HAP-1 (cell line): ENCODE results near the gene MKX.
A peak's percentile ranks its signal among the peaks of the same experiment; 100 is the strongest.

Source experiments
- DNase-seq, 2 experiments: peaks; one replicate each; pipeline ENCODE4 v3.0.0-alpha.2; 2016 to 2020; ENCODE audit warnings: low spot score in 2 of 2
- H3K27me3 ChIP-seq: fragments of 250-450 bp; sonication (Bioruptor Pico); 2 replicates; pipeline ENCODE4 v1.5.1; 2020; ENCODE audit warnings: low read depth, mild to moderate bottlenecking, moderate library complexity
- H3K36me3 ChIP-seq: fragments of 250-450 bp; sonication (Bioruptor Pico); replicated peaks from 2 replicates; pipeline ENCODE4 v1.5.1; 2020; ENCODE audit warnings: mild to moderate bottlenecking
- H3K4me1 ChIP-seq: fragments of 250-450 bp; sonication (Bioruptor Pico); 2 replicates; pipeline ENCODE4 v1.5.1; 2020; ENCODE audit warnings: mild to moderate bottlenecking
- H3K4me3 ChIP-seq: fragments of 250-450 bp; sonication (Bioruptor Pico); 2 replicates; pipeline ENCODE4 v1.5.1; 2020; ENCODE audit warnings: mild to moderate bottlenecking, moderate library complexity
- H3K9me3 ChIP-seq: fragments of 250-450 bp; sonication (Bioruptor Pico); 2 replicates; pipeline ENCODE4 v1.5.1; 2020; ENCODE audit warnings: mild to moderate bottlenecking, moderate library complexity
- in situ Hi-C: fragments of 300-500 bp; cut with MboI; formaldehyde crosslinking; loops from 3 replicates; pipeline ENCODE4 v1.14.3; 2020; ENCODE audit warnings: low sequenced_read_pairs, inconsistent platforms, mixed read lengths

MKX gene

GRCh38 chr10:27720529-27720928 lies 25.1 kb downstream of the MKX start:
- no peak overlapping the region for H3K4me3 ChIP-seq
- in situ Hi-C loops, result no loop called here
- H3K9me3 ChIP-seq, result no peaks in the 10 kb centered on the region
- H3K27me3 ChIP-seq, result no peaks in the 10 kb centered on the region
- no peak for DNase-seq
- no peaks in the 10 kb centered on the region for H3K4me1 ChIP-seq
- H3K36me3 ChIP-seq, result no peaks in the 10 kb centered on the region

GRCh38 chr10:27719052-27719451 lies 26.6 kb downstream of the MKX start:
- peaks cover 8% of the 10 kb centered on the region for H3K4me1 ChIP-seq
- no peaks in the 10 kb centered on the region for H3K27me3 ChIP-seq
- no peaks in the 10 kb centered on the region for H3K36me3 ChIP-seq
- in situ Hi-C loops, result no loop called here
- no peak overlapping the region for H3K4me3 ChIP-seq
- no peaks in the 10 kb centered on the region for H3K9me3 ChIP-seq
- no peak for DNase-seq

GRCh38 chr10:27717861-27718260 lies 27.8 kb downstream of the MKX start:
- Histone ChIP-seq H3K36me3 (no peaks in the 10 kb centered on the region), H3K4me3 (no peak overlapping the region), H3K4me1 (peaks cover 9% of the 10 kb centered on the region), H3K27me3 (no peaks in the 10 kb centered on the region), H3K9me3 (no peaks in the 10 kb centered on the region)
- in situ Hi-C loops, result no loop called here
- no peak for DNase-seq

GRCh38 chr10:27717224-27717623 lies 28.4 kb downstream of the MKX start:
- DNase-seq, result no peak
- Histone ChIP-seq H3K9me3 (no peaks in the 10 kb centered on the region), H3K4me3 (no peak overlapping the region), H3K4me1 (peaks cover 9% of the 10 kb centered on the region), H3K27me3 (no peaks in the 10 kb centered on the region), H3K36me3 (no peaks in the 10 kb centered on the region)
- in situ Hi-C loops, result no loop called here

GRCh38 chr10:27716521-27716920 lies 29.1 kb downstream of the MKX start:
- in situ Hi-C loops, result no loop called here
- no peaks in the 10 kb centered on the region for H3K27me3 ChIP-seq

GRCh38 chr10:27715505-27715904 lies 30.1 kb downstream of the MKX start:
- H3K4me1 ChIP-seq, result peaks cover 9% of the 10 kb centered on the region
- no peaks in the 10 kb centered on the region for H3K27me3 ChIP-seq
- no peak overlapping the region for H3K4me3 ChIP-seq
- in situ Hi-C loops, result no loop called here
- H3K36me3 ChIP-seq, result no peaks in the 10 kb centered on the region
- no peak for DNase-seq
- no peaks in the 10 kb centered on the region for H3K9me3 ChIP-seq

More at GRCh38 chr10:27716521-27716920, 29.1 kb downstream of the MKX start:
- Histone ChIP-seq H3K4me1 (peaks cover 9% of the 10 kb centered on the region), H3K36me3 (no peaks in the 10 kb centered on the region), H3K9me3 (no peaks in the 10 kb centered on the region), H3K4me3 (no peak overlapping the region)
- DNase-seq, result no peak

GRCh38 chr10:27714349-27714748 lies 31.3 kb downstream of the MKX start:
- Histone ChIP-seq H3K4me3 (no peak overlapping the region), H3K9me3 (no peaks in the 10 kb centered on the region), H3K36me3 (no peaks in the 10 kb centered on the region), H3K27me3 (no peaks in the 10 kb centered on the region), H3K4me1 (peaks cover 9% of the 10 kb centered on the region)
- in situ Hi-C loops, result no loop called here
- DNase-seq, result no peak

GRCh38 chr10:27713941-27714340 lies 31.7 kb downstream of the MKX start:
- Histone ChIP-seq H3K36me3 (no peaks in the 10 kb centered on the region), H3K4me1 (peaks cover 9% of the 10 kb centered on the region), H3K9me3 (no peaks in the 10 kb centered on the region), H3K4me3 (no peak overlapping the region), H3K27me3 (no peaks in the 10 kb centered on the region)
- in situ Hi-C loops, result no loop called here
- DNase-seq, result peak; percentile 28 to 40

GRCh38 chr10:27710014-27710413 lies 35.6 kb downstream of the MKX start:
- in situ Hi-C loops, result no loop called here
- peaks cover 11% of the 10 kb centered on the region for H3K4me1 ChIP-seq
- no peak for DNase-seq
- H3K27me3 ChIP-seq, result no peaks in the 10 kb centered on the region
- no peaks in the 10 kb centered on the region for H3K36me3 ChIP-seq
- no peaks in the 10 kb centered on the region for H3K9me3 ChIP-seq
- no peak overlapping the region for H3K4me3 ChIP-seq

GRCh38 chr10:27709304-27709703 lies 36.3 kb downstream of the MKX start:
- peaks cover 8% of the 10 kb centered on the region for H3K4me1 ChIP-seq
- no peaks in the 10 kb centered on the region for H3K36me3 ChIP-seq
- DNase-seq, result no peak
- H3K4me3 ChIP-seq, result no peak overlapping the region
- in situ Hi-C loops, result no loop called here
- no peaks in the 10 kb centered on the region for H3K27me3 ChIP-seq
- H3K9me3 ChIP-seq, result no peaks in the 10 kb centered on the region

GRCh38 chr10:27701938-27702537 lies 43.6 kb downstream of the MKX start:
- in situ Hi-C loops, result no loop called here
- H3K4me1 ChIP-seq, result peaks cover 37% of the 10 kb centered on the region
- peak; percentile 68 to 94 for DNase-seq
- H3K4me3 ChIP-seq, result no peak overlapping the region
- no peaks in the 10 kb centered on the region for H3K9me3 ChIP-seq
- no peaks in the 10 kb centered on the region for H3K27me3 ChIP-seq
- no peaks in the 10 kb centered on the region for H3K36me3 ChIP-seq

GRCh38 chr10:27699776-27700175 lies 45.8 kb downstream of the MKX start:
- Histone ChIP-seq H3K4me1 (peaks cover 32% of the 10 kb centered on the region), H3K4me3 (no peak overlapping the region), H3K9me3 (no peaks in the 10 kb centered on the region), H3K27me3 (no peaks in the 10 kb centered on the region), H3K36me3 (no peaks in the 10 kb centered on the region)
- in situ Hi-C loops, result no loop called here
- peak in 1 of 2 experiments; percentile 42 for DNase-seq

- Histone ChIP-seq H3K9me3 (no peaks in the 10 kb centered on the region), H3K27me3 (no peaks in the 10 kb centered on the region), H3K36me3 (no peaks in the 10 kb centered on the region), H3K4me1 (peaks cover 32% of the 10 kb centered on the region), H3K4me3 (no peak overlapping the region)
- DNase-seq, result no peak
- in situ Hi-C loops, result no loop called here
Measured at GRCh38 chr10:27698961-27699360, 46.7 kb downstream of the MKX start.

GRCh38 chr10:27696466-27696865 lies 49.2 kb downstream of the MKX start:
- Histone ChIP-seq H3K36me3 (no peaks in the 10 kb centered on the region), H3K9me3 (no peaks in the 10 kb centered on the region; the same call in 1 of the 2 replicates), H3K4me1 (peaks cover 23% of the 10 kb centered on the region), H3K4me3 (no peak overlapping the region), H3K27me3 (no peaks in the 10 kb centered on the region)
- in situ Hi-C loops, result no loop called here
- DNase-seq, result no peak

- Histone ChIP-seq H3K4me1 (peaks cover 18% of the 10 kb centered on the region), H3K4me3 (no peak overlapping the region), H3K9me3 (no peaks in the 10 kb centered on the region; the same call in 1 of the 2 replicates), H3K36me3 (no peaks in the 10 kb centered on the region), H3K27me3 (no peaks in the 10 kb centered on the region)
- in situ Hi-C loops, result no loop called here
- DNase-seq, result no peak
Measured at GRCh38 chr10:27695706-27696105, 49.9 kb downstream of the MKX start.
